GM19468 (cell line): ENCODE measurements around the gene SLAMF7.
"Not testable (repeated sequence)": the region's sequence is repeated elsewhere in the genome, so short reads cannot be mapped to it uniquely, and the experiment has no call there.

Experiments
- ATAC-seq: cut with Tn5 transposase; IDR thresholded peaks from one replicate; pipeline ENCODE4 v1.9.1; 2021; ENCODE audit warnings: mild to moderate bottlenecking, moderate library complexity, moderate number of reproducible peaks; ENCODE audit not compliant: unreplicated experiment; ENCODE audit errors: extremely low read depth

Gene SLAMF7

DNA sequence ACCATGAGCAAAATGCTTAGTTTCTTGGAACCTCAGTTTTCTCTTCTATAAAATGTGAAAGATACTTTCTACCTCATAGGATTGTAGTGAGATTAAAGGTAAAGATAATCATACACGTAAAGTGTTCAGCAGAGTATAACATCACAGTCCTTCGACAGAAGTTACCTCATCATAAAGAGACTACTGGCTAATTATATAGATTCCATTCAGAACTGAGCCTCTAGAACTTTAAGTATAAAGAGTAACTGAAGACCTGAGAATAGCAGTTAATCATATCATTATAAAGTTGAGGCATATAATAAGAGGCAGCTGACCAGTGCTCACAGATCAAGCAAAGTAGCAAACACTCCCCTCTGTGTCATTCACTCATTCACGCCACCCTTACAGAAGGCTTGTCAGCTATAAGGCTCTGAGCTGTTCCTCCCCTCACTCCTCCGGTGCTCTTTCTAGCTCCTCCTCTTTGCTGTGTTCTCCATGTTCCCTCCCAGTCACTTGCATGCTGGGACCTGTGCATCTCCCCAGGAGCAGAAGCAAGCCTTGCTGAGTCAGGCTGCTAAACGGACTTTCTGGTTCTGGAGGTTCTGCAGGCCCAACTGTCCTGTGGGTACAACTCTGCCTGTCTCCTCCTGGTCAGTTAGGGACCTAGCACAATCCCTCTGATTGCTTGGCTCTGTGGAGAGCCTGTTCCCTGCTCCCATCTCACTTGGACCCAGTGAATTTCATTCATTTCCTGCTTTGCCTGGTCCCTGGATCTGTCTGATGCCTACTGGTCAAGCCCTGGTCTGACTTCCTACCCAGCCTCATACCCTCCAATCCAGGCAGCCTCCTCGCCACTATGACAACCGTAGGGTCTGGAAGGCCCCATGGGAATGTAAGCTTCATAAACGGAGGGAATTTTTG lies 28.6 kb downstream of the SLAMF7 start:
- peak; percentile 33 for ATAC-seq

DNA sequence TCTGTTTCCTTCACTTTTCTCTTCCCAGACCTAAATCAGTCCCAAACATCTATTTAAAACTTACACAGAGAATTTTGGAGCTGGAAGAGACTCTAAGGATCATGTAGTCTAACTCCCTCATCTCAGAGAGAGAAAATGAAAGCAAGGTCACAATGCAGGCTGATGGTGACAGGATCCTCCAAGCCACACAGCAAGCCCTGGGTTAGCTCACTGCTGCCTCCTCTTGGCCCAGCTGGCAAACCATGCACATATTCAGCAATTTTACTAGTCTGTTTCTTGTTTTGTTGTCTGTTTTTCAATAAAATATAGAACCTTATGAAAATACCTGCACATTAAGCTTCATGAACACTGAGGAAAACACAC lies 29.2 kb downstream of the SLAMF7 start:
- ATAC-seq = no peak

- ATAC-seq = no peak
These were observed 33.3 kb downstream of the SLAMF7 start for GRCh38 chr1:160772331-160772730.

DNA sequence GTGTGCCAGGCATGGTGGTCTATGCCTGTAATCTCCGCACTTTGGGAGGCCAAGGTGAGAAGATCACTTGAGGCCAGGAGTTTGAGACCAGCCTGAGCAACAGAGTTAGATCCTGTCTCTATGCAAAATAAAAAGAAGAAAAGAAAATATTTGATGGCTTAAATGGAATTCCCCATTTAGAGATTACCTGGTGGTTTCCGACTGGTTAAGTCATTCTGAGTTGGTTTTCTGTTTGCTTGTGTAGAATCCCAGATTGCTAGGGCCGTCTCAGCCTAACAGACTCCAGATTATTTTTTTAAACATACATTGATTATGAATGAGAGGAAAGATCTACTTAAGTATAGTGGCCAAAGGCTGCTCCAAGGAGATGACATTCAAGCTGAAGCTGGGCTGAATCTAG lies 34.0 kb downstream of the SLAMF7 start:
- ATAC-seq = no peak

DNA sequence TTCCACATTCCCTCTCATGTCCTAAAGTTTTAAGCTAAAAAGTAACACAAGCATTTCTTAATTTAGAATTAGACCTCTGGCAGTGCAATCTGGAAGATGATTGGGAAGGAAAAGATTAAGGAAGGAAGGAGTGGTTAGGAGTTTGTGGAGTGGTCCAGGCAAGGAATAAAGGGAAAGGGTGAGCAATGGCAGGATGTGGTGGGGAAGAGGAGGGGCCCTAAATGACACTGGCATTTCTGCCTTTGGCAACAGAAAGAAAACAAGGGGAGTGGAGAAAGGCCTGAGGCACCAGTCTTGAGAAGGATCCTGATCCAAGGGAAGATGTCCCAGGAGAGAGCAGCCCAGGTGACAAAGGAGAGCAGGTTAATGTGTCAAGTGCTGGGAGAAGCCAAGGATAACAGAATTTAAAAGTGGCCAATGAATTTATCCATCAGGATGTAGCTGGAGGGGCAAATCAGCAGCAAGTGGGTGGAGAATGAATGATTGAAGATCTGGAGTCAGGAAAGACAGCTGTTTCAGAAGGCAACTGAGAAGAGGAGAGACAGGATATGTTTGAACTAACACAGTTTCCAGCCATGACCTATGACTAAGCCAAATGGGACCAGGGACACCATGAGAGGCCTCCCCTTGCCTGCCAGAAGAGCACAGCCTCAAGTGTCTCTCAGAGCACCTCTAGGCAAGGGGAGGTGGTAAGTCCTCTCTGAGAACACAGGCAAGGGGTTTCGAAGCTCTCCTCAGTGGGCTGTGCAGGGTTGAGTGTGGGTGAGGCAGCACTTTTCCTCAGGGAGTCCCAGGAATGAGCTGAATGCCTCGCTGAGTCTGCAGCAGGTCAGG lies 36.1 kb downstream of the SLAMF7 start:
- ATAC-seq = no peak

DNA sequence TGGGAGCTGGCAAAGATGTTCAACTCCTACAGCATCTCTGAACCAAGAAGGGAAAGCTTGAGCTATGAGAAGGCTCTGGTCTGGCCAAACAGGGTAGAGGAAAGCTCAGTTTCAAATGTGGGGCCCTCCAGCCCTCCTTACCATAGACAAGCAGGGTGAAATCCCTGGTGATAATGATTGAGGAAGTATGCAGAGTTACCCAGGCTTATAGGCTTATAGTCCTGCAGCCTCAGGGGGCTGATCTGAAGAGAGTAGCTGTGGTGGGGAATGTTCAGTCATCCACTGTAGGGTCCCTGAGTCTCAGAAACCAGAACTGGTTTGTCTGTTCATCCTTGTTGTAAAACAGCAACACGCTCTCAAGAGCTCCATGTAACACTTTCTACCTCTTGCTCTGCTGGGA lies 37.1 kb downstream of the SLAMF7 start:
- no peak for ATAC-seq

- no peak for ATAC-seq
These were observed 38.5 kb downstream of the SLAMF7 start for GRCh38 chr1:160777486-160778089.

- ATAC-seq = no peak
These were observed 39.9 kb downstream of the SLAMF7 start for GRCh38 chr1:160778976-160779375.

GRCh38 chr1:160779626-160780397 lies 40.8 kb downstream of the SLAMF7 start:
- no peak for ATAC-seq

GRCh38 chr1:160780398-160780755 lies 41.3 kb downstream of the SLAMF7 start:
- ATAC-seq = no peak

- no peak for ATAC-seq
These were observed 42.2 kb downstream of the SLAMF7 start for GRCh38 chr1:160781186-160781766.

DNA sequence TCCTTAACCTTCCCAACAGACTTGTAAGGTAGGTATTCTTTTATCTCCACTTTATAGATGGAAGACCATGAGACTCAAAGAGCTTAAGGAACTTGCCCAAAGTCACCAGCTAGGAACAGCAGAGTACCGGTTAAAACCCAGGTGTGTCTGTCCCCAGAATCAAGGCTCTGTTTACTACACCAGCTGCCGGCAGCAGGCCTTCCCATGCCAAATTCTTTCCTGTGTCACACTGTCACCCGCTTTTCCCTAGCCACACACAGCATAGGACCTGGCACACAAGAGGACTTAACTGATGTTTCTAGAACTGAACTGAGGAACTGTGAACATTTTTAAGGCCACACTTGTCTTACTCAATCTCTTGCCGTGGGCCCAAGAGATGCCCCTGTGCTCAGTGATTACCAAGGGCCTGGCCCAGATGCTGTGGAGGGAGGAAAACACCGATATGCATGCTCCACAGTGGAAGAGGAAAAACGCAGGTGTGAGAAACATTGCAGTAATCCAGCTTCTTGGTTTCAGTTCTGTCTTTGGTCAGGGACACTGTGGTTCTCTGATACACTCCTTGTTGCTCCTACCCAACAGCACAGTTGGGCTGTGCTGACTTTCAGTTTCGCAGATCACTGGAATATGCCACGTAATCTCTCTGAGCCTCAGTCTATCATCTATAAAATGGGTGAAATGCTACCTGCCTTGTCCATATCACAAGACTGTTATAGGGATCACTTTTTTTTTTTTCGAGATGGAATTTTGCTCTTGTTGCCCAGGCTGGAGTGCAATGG lies 43.1 kb downstream of the SLAMF7 start:
- ATAC-seq = no peak

- not testable (repeated sequence) for ATAC-seq
These were observed 44.1 kb downstream of the SLAMF7 start for GRCh38 chr1:160782988-160783765.

DNA sequence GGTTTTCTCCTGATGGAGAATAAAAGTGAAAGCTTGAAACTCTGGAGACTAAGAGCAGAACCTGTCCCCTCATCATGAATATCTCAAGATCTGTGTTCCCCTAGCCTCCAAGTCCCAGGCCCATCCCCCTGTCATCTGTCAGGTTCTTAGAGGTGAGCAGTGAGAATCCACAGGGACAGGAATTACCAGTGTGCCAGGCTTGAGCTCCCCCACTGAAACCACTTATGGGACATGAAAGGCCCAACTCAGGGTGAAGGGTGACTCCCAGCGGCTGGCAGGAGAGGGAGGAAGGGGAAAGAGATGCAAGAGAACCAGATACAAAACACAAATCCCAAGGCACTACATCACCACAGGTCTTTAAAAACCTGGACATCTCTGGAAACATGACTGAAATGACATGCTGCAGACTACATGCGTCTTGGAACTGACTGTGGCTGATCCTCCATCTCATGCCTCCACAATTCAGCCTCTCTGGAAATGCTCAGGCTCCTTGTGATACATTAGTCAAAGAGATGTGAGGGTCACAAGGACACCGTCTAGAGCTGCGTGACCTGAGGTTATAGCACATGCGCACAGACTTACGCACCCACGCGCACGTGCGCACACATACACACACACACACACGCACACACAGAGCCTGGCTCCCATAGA lies 50.1 kb downstream of the SLAMF7 start:
- ATAC-seq = no peak

GRCh38 chr1:160789702-160790611 lies 50.9 kb downstream of the SLAMF7 start:
- peak; percentile 40 for ATAC-seq

DNA sequence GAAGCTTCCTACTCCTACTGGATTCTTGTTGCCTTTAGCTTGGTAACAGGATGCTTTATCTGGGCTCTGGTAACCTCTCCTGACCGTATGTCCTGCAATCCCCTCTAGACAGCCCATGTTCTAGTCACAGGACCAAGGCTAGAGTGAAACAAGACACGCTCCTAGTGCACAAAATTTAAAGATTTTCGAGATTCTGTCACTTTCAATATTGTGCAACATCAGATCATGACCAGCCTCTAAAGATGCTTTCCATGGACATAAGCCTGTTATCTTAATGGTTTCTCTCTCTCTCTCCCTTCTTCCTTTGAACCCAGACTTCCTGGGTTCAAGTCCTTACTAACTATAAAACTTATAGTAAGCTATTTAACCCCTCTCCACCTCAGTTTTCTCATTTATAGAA lies 55.3 kb downstream of the SLAMF7 start:
- ATAC-seq = no peak

- ATAC-seq = peak; percentile 63
These were observed 56.9 kb downstream of the SLAMF7 start, which contains the start of gene LY9 for GRCh38 chr1:160795951-160796383. TSS of gene LY9 (plus strand) at chr1:160796174. CDS start at chr1:160796188, 14 bp downstream.
